Forelimb muscle (tissue), 1 donor: ENCODE data around the gene DLGAP1. TPM values are rescaled to one million over a fixed set of nuclear protein-coding genes. Genes with fewer than 3 reads are reported as not detected.
"Not testable (repeated sequence)": the region's sequence is repeated elsewhere in the genome, so short reads cannot be mapped to it uniquely, and the experiment has no call there.

Experiments
- DNase-seq: peaks from one replicate; pipeline ENCODE4 v3.0.0-alpha.2; 2013; ENCODE audit warnings: low read depth
- polyA plus RNA-seq: library from polyadenylated mRNA; unstranded; fragments of 120-200 nt; gene quantifications from one replicate; pipeline ENCODE4 v1.2.1, GENCODE V29; 2013; ENCODE audit not compliant: insufficient read length

Gene DLGAP1
- polyA plus RNA-seq, 1 donor = 1.9 TPM

DNA sequence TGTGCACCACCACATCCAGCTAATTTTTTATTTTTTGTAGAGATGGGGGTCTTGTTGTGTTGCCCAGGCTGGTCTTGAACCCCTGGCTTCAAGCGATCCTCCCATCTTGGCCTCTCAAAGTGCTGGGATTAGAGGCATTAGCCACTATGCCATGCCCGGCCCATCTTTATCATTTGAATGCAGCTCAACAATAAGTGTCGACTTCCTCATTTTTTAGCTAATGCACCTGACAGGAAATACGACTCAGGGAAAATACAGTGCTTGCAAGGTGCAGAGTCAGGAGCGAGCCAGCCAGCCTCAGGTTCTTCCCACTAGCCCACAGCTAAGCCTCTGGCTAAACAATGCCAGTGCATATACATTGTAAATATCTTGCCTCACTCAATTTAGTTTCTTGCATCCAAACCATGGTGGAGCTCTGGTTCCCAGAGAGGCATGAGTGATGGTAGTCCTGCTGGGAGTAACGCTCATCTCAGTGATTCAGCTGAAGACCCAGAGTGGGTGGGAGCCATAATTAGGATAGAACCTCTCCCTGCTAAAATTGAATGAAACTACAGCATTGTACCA lies 870.1 kb downstream of the DLGAP1 start:
- DNase-seq = no peak

DNA sequence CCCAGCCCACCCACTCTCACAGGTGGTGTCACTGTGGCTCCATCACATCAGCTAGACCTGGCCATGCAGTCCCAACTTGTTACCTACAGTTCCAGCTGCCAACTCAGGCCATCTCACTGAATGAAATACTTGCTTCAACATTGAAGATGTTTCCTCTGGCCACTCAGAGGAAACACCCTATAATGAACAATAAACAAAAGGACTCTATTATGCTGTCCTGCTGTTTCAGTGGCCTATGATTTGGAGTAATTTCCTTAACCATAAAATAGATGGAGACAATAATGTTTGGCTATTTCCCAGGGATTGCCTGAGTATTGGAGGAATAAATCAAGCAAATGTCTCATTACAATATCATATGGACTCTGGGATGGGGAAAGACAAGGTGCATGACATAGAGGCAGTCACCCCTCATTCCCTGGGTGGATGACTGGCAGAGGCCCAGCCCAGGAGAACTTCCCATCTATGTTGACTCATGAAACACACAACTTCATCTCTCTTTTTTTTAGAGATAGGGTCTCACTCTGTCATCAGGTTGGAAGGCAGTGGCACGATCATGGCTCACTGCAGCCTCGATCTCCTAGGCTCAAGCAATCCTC lies 870.7 kb downstream of the DLGAP1 start:
- DNase-seq = no peak

DNA sequence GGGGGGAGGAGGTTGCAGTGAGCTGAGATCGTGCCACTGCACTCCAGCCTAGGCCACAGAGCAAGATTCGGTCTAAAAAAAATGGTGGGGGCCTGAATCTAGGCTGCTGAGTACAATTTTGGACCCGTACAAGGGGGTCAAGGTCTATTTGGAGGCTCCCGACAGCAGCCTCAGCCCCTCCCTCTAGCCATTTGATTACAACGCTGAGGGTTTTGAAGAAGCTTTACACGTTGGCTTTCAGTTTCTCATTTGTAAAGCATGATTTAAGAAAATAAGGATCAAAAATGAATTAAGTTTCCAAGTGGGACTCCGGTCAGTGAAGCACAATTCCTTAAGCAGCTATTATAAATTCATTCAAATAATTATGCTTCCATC lies 871.2 kb downstream of the DLGAP1 start:
- no peak for DNase-seq

DNA sequence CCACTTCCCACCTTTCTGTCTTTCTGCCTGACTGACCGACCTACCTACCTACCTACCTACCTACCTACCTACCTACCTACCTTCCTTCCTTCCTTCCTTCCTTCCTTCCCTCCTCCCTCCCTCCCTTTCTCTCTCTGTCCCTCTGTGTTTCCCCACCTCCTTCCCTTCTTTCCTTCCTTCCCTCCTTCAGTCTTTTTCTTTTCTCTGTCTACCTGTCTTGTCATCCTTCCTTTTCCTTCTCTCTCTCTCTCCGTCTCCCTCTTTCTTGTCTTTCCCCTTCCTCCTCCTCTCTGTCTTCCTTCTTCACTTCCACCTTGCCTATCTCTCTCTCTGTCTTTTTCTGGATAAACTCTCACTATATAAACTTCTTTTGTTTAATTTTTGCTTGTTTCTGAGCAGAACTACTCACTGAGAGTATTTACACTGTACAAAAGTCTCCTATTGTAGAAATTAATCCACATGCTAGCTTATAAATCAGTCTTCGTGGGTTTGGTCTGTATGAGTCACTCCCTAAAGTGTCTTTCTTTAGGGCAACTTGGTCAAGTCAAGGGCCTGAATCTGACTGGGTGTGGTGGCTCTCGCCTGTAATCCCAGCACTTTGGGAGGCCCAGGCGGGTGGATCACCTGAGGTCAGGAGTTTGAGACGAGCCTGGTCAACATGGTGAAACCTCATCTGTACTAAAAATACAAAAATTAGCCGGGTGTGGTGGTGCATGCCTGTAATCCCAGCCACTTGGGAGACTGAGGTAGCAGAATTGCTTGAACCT lies 871.8 kb downstream of the DLGAP1 start:
- DNase-seq = not testable (repeated sequence)

DNA sequence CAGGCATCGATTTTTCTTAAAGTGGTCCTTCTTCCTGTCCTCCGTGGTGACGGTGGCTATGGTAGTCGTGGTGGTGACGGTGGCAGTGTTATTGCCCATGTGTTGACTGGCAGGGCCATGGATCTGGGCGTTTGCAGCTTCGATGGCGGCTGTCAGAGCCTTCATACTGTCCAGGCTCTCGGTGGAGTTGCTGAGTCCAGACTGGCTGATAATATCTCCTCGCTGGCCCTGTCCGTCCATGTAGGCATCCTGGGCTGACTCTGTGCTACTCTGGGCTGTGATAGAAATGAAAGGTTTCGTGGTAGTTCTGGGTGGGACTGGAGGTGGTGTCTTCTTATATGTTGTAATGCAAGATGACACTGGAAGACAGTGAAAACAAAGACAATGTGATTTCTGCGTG lies 873.2 kb downstream of the DLGAP1 start:
- no peak for DNase-seq

DNA sequence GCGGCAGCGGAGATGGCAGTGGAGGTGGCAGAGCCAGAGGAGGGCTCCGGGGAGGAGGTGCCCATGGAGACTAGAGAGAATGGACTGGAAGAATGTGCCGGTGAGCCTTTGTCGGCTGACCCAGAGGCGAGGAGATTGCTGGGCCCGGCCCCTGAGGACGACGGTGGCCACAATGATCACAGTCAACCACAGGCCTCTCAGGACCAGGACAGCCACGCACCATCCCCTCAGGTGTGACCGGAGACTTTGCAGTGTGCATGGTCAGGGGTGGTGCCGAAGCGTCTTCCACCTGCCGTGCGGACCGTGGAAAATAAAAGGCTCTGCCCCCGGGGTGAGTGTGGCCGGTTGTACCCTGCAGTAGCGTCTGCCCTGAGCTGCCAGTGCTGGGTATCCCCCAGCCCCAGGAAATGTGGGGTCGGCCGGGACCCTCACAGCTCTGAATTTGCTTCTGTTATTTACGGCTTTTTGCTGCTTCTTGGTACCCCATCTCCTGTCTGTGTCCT lies 874.5 kb downstream of the DLGAP1 start:
- not testable (repeated sequence) for DNase-seq

DNA sequence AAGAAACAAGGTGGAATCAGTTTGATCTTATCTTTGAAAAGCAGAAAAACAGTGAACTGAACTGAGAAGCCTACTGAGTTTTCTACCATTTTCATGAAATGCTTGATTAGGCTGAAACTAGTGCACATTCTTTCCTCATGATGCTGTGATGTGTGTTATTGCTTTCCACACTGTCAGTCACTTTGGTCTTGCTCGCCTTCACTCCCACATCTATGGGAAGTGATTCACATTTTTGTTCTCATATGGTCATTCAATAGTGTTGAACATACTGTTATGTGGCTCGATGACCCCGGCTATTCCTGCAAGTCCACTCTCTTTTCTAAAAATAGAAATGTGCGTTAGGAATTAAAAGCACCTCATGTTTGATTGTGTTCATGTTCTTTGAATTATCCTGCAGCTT lies 875.4 kb downstream of the DLGAP1 start:
- no peak for DNase-seq

DNA sequence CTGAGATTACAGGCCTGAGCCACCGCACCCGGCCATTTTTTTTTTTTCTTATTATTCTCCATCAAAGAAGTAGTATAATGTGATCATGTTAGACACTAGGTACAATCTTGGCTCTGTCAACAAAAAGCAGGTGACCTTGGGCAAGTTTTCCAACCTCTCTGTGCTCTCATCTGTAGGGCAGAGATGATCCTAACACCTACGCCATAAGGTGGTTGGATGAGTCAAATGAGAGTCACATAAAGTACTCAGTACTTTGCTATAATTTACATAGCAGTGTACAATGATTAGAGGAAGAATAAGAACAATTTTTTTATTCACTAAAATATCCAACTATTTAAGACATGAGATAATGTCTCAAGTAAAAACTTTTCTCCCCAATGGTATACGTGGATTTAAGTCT lies 876.5 kb downstream of the DLGAP1 start:
- no peak for DNase-seq

DNA sequence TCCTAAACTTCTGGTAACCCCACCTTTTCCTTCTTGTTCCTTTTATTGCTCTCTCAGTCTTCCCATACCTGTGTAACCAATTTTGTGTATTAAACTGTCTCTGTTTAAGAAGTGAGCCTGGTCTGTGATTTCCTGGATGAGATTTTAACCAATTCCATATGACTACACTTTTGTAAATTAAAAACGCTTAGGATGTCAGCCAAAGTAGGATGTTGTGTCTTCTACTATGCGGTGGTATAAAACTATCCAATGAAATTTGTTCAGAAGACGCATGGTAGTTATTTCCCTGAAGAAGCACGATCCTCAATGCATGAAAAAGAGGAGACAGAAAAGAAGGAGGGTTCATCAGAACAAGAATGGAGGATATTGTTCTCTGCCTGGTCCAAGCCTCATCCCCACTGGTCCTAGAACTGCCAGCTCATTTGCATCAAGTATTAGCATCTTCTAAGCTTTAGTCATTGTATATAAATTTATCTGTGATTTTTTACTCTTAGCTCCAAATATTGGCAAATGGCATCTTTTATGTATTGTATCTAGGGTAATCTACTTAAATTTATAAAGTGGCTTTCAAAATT lies 877.7 kb downstream of the DLGAP1 start:
- no peak for DNase-seq

DNA sequence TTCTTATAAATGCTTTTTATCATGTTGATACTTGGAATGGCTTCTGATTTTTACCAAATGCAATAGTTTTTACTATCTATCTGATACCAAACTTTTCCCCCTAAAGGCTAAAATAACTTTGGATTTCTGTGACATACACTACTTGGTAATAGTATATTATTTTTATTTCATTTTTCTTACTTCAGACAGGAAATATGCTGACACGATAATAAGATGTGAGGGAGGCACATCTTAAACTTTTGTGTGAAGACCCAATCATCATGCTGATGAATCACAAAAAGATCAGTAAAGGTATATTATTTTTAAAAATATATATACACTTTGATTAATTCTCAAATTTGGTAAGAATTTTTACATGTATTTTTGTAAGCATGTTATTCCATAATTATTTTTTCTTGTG lies 882.3 kb downstream of the DLGAP1 start:
- no peak for DNase-seq

DNA sequence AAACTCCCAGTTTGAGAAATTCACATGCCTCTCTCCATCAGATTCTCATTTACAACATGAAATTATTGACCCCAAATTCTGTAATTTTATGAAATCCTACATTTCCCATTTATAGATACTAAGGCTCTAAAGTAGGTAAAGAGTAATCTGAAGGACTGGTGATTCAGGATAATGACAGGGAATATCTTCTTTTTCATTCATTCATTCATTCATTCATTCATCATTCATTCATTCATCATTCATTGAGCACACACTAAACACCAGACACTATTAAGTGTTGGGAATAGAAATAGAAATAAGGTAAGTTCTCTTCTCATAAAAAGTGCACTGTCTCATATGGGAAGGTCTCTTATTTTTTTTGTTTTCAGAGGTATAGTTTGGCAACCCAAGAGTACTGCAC lies 888.3 kb downstream of the DLGAP1 start:
- DNase-seq = no peak

DNA sequence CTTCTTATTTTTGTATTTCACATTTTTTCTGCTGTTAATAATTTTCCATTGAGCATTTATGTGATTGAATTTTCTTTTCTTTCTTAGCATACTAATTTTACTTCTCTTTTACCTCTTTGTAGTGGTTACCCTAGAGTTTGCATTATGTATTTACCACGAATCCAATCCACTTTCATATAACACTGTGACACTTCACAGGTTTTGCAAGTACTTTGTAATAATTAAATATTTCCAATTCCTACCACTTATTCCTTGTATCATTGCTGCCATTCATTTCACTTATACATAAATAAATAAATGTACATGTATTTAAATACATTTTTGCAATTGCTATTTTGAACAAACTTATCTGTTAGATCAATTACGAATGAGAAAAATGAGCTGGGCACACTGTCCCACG lies 894.4 kb downstream of the DLGAP1 start:
- DNase-seq = no peak

DNA sequence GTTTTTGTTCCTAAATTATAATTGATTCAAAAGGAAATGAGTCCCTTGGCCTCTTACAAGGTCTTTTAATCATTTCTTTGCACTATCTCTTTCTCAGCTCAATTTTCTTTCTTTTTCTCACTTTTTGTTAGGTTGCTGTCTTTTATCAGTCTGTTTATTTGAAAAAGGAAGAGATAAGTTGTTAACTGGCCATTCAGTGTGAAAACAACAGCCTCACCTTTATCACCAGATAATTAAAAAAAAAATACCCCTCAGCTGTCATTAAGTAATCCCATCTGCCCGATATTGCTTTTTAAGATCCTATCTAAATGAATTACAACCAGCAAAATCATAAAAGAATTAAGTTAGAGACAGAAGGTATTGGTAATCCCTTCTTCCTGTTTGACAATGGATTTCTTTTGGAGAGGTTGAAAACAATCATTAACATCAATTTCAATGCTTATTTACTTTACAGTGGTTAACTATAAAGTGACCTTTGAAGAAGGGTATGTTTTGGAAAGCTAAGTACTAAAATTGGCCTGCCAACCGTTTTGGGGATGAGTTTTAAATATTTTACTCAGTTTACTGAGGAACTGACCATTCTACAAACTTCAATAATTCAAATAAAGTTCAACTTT lies 900.2 kb downstream of the DLGAP1 start:
- DNase-seq = no peak

DNA sequence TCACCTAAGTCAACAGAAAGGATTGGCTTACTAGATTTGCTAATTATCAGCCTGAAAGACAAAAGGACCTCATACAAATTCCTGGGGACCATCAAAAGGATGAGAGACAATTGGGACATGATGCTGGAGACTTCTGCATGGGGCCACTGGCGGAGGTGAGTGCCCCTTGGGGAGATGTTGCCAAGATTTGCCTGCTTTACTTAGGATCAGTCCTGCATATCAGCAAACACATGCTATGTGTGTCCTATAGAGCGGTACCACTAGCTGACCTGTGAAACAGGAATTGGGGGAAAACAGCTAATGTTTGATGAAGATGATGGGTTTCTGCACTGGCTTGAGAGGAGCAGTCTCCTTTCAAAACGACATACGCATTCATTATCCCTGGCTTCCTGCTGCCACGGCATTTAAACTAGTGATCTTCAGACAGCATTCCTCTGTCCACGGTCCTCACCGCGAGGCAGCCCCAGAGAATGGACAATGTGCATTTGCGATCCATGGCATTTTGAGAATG lies 901.0 kb downstream of the DLGAP1 start:
- DNase-seq = no peak

DNA sequence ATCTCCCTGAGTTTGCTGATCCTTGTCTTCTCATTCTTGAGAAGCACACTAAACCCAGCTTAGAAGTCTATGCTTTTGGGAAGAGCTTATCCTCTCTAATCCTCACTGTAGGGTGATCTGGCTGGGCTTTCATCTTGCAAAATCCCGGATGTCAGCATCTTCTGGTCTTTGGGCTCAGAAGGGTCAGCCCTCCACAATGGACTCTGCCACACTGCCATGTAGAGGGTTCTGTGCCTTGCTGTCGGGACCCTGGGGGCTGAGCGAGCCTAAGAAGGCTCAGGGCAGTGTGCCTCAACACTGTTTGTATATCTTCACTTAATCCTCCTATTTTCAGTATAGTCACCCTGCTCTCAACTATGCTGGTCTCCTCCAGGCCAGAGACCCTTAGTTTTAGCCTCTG lies 902.8 kb downstream of the DLGAP1 start:
- no peak for DNase-seq

DNA sequence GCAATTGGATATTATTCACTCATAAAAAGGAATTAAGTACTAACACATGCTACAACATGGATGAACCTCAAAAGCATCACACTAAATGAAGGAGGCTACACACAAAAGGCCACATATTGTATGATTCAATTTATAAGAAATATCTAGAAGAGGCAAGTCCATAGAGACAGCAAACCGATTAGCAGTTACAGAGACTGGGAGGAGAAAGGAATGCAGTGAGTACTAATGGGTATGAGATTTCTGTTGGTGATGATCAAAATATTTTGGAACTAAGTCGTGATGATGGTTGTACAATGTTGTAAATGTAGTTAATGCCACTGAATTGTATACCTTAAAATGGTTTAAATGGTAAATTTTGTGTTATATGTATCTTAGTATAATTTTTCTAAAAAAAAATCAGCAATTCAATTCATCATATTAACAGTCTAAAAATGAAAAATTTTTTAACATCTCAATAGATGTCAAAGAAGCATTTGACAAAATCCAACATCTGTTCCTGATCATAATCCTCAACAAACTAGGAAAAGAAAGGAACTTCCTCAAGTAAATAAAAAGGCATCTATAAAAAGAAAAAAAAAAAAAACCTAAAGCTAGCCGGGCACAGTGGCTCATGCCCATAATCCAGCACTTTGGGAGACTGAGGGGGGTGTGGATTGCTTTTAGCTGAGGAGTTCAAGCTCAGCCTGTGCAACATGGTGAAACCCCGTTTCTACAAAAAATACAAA lies 907.1 kb downstream of the DLGAP1 start:
- no peak for DNase-seq

DNA sequence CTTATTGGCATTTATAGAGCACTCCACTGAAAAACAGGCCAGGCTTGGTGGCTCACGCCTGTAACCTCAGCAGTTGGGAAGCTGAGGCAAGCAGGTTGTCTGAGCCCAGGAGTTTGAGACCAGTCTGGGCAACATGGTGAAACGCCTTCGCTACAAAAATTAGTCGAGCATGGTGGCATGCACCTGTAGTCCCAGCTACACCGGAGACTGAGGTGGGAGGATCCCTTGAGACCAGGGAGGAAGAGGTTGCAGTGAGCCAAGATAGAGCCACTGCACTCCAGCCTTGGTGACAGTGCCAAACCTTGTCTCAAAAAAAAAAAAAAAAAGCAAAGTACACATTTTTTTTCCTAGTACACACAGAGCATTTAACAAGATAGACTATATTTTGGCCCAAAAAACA lies 909.0 kb downstream of the DLGAP1 start:
- no peak for DNase-seq

DNA sequence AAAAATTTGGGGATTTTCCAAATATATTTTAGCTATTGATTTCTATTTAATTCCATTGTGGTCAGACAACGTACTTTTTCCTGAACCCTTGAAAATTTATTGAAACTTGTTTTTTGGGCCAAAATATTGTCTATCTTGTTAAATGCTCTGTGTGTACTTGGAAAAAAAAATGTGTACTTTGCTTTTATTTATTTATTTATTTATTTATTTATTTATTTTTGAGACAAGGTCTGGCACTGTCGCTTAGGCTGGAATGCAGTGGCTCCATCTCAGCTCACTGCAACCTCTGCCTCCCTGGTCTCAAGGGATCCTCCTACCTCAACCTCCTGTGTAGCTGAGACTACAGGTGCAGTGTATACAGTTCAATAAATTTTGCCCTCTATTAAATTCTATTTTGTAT lies 910.6 kb downstream of the DLGAP1 start:
- DNase-seq = no peak

DNA sequence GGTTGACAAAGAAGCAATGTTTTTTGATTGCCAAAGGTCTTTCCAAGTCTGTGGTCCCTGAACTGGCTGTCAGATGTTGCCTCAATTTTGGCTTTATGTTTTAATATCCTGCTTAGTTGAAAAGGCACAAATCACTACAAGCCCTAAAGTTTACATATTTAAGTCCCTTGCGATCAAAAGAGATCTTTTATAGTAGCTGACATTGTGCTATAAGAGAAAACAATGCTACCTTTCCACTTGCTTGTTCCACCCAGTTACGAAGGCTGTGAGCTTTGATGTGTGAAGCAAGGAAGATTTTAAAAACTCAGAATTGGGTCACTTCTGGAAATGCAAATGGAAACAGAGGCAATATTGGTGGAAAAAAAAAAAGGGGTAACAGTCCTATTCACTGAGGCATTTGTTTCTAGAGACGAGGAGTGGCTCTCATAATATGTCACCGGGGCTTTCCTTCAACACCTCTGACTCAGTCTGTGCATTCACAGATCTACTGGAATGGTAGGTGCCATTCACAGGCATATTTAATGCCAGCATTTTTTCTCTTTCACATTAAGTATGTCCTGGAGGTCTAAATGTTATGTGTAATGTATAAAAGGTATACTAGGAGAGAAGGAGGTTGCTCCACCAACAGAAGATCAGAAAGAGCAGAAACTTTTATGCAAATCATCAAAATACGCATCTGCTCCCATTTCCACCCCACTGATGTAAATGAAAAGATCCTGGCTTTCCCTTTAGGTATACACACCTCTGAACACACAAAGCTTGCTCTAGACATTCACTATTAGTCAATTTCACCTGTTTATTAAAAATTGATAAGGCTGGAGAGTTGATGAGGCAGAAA lies 913.3 kb downstream of the DLGAP1 start:
- no peak for DNase-seq

DNA sequence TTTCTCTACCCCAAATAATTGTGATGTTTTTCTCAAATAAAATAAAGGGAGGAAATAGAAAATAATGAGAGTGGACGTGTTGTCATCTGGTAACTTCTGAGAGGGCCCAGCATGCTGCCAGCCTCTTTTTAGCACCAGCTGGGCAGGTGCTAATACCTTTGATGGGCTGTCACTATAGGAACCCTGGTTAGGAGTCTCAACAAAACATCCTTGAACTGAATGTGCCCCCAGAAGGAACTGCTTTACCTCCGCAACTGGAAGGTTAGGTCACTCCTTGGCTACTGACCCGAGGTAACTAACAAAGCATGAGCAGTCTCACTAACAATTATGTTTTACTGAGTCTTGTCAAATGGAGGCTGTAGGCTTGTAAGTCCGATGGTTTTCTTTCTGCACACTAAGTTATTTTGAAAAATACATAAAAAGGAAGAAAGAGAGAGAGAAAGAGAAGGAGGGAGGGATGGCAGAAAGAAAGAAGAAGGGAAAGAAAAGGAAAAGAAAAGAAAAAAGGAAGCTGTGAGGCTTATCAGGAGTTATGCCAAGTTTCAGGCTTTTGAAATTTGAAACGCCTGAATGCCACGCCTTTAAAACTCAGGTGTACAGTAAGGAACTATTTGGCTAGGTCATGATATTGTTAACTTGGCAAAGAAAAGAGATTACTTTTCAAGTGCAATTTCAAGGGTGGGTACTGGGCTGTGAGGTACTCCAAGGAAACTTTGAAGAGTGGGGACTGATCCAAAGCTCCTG lies 914.1 kb downstream of the DLGAP1 start:
- no peak for DNase-seq
